SIG-M5 treated with dmso at 0.1 percent for 504 hours (cell line): ENCODE results near the gene CD80.

Experiments used
- DNase-seq: peaks from one replicate; lab custom pipeline; 2025; ENCODE audit not compliant: unreplicated experiment; lab: John Stamatoyannopoulos, UW

The CD80 gene

GRCh38 chr3:119550192-119550910 is 9.1 kb downstream of the CD80 start:
- DNase-seq, result no peak

- DNase-seq, result no peak
Measured at GRCh38 chr3:119548341-119548740, 11.1 kb downstream of the CD80 start.

GRCh38 chr3:119547227-119547626 is 12.2 kb downstream of the CD80 start:
- no peak for DNase-seq

- no peak for DNase-seq
Measured at GRCh38 chr3:119543147-119543546, 16.3 kb downstream of the CD80 start.

- no peak for DNase-seq
Measured at GRCh38 chr3:119542168-119542767, 17.1 kb downstream of the CD80 start.

DNA sequence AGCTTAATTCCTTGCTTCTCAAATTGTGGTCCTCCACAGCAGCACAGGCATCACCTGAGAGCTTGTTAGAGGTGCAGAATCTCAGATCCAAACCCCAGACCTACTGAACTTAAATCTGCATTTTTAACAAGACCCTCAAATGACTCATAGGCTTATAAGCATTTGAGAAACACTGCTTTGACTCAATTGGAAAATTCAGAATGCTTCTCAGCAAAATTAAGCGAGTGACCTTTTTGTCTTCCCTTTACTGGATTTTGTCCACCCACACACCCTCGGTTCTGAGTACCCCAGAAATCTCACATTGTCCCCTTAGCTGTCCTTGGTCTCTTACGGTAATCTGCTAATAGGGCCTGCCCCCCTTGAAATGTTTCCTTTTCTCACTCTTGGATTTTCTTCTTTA is 17.9 kb downstream of the CD80 start:
- no peak for DNase-seq

DNA sequence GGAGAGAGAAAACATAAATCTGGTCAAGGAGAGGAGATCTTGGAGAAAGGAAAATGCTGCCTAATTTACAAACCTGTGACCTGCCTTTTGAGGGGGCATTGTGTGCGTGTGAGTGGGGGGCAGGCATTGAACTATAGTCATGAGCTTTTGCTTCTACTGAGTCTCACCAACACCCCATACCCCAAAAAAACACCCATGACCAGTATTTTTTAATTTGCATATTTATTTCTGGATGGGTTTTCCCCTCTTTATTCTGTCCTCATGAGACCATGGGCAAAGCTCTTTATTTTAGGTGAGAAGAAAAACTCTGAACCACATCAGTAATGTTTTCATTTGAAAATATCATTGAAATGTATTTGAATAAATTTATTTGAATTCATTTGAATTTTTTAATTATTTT is 20.6 kb downstream of the CD80 start:
- DNase-seq, result no peak

DNA sequence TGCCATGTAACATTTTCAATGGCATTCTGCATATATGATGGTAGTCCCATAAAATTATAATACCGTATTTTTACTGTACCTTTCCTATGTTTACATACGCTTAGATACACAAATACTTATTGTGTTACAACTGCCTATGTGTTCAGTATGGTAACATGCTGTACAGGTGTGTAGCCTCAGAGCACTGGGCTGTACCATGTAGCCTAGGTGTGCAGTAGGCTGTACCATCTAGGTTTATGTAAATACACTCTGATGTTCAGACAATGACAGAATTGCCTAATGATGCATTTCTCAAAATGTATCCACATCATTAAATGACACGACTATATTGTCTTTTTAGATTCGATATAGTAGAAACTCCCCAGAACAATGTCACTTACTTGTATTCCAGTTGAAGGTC is 22.7 kb downstream of the CD80 start:
- DNase-seq, result no peak

GRCh38 chr3:119534296-119534695 is 25.1 kb downstream of the CD80 start:
- DNase-seq, result no peak

GRCh38 chr3:119531151-119531550 is 28.3 kb downstream of the CD80 start:
- no peak for DNase-seq

GRCh38 chr3:119530456-119530855 is 29.0 kb downstream of the CD80 start:
- no peak for DNase-seq

DNA sequence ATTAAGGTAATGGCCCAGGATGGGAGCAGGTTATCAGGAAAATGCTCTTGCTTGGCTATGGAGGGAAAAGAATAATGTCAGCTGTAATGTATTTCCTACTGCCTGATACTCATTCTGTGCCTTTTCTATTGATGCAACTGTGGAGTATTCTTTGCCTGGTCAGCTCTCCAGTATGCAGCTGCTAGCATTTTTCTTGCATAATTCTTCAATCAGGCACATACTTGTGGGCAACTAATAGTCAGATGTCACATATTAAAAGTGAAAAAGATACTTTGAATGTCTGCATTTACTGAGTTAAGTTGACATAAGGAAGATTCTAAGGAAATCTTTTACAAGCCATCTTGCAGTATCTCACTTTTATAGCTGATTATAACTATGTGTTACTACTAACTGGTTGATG is 29.5 kb downstream of the CD80 start:
- no peak for DNase-seq

DNA sequence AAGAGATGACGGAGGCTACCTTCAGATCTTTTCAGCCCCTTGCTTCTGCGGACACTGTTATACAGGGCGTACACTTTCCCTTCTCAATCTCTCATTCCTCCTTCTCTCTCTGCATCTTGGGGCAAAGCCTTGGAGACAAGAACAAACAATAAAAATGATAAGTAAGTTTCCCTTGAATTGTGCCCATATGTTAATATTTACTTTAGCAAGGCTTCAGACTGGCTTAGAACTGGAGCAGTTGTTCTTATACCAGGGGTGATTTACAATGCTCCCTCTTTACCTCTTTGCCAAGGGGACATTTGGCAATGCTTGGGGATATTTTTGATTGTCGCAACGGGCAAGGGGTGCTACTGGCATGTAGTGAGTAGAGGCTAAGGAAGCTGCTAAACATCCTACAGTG is 31.7 kb downstream of the CD80 start:
- no peak for DNase-seq

DNA sequence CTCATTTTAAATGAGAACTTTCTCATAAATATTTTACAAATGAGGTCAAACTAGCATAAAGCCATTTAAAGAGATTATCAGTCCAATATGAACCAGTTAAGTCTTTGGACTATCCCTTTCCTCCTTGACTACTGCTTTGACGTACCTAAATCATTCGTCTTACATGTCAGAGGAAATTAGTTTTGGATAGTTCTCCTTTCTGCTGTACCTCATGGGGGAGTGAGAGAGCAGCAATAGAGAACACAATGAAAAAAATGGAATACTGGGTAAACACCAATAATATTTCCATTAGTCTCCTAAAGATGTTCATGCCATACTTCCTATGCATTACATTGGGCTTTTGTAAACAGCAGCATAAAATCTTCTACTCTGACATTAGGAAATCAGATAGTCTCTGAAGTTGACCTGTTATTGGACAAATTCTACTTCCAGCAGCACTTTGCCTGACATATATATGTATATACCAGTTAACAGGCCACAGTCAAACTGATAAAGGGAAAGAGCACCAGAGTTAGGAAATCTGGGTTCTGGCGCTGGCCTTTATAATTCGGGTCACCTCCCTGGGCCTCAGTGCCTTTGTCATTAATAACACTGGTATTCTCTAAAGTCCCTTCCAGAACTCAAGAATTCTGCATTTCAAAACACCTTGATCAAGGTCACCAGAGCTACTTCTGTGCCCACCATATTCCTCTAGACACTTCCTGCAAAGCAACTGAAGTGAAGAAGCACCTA is 34.3 kb downstream of the CD80 start:
- DNase-seq, result no peak

- DNase-seq, result no peak
Measured at GRCh38 chr3:119518026-119518425, 41.4 kb downstream of the CD80 start.

DNA sequence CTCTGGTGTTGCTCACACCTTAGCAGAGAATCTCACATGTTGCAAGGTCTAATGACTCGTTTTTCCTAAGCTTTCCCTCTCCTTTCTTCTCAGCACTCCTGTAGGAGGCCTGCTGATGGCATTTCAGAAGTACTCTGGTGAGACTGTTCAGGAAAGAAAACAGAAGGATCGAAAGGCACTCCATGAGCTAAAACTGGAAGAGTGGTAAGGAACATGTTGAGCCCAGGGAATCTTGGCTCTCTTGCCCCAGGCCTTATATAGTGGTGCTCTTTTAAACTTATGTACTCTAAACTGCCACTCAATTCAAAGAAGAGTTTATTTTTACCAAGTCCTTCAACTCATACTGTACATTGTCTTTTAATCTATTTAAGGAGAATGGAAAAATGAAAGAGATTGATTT is 42.3 kb downstream of the CD80 start:
- no peak for DNase-seq

DNA sequence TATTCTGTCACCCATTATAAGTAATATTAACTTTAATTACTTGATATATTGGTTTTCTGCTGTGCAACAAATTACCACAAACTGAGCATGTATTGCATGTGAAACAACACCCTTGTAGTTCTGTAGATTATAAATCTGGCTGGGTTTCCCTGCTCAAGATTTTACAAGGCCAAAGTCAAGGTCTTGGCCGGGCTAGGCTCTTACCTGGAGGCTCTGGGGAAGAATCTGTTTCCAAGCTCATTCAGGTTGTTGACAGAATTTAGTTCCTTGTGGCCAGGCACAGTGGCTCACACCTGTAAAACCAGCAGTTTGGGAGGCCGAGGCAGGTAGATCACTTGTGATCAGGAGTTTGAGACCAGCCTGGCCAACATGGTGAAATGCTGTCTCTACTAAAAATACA is 44.8 kb downstream of the CD80 start:
- no peak for DNase-seq

GRCh38 chr3:119510690-119511089 is 48.7 kb downstream of the CD80 start:
- DNase-seq, result no peak

GRCh38 chr3:119508172-119508845 is 51.1 kb downstream of the CD80 start:
- no peak for DNase-seq

DNA sequence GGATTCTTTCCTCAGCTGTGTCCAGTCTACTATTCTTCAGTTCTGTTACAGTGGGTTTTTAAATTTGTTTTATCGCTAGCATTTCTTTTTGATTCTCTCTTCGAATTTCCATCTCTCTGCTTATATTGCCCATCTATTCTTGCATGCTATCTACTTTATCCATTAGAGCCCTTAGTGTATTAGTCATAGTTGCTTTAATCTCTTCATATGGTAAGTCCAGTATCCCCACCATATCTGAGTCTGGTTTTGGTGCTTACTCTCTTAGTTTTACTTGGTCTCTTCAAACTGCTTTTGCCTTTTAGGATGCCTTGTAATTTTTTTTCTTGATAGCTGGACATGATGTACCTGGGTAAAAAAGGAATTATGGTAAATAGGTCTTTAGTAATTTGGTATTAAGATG is 52.0 kb downstream of the CD80 start:
- no peak for DNase-seq

DNA sequence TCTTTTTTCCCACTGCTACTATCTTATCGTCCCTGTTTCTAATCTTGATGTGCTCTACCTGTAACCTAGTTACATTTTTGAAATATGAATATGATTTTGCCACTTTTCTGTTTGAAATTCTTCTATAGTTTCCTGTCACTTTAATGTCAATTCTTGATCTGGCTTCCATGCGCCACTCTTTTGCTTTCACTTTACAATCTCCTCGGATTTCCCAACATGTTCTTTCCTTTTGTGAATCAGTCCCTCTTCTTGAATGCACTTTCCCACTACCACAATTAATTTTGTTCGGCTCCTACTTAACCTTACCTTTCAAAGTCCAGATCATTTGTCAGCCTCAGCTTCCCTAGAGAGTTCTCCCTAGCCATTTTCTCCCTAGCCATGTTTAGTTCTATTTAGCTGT is 52.8 kb downstream of the CD80 start:
- no peak for DNase-seq

DNA sequence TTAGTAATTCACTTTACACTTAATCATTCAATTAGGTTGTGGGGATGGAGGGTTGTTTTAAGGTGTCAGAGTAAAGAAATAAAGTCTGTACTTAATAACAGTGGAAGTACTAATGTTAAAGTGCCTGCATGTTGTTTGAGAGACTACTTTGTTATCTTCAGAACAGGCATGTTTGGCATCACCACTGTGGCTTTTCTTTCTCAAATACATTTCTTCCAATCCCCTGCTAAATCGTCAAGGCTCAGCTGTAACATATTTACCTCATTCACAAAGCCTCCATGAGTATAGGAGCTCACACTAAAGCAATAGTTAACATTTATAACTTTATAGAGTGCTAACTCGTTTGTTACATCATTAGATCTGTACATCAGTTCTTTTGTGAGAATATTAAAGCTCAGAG is 58.5 kb downstream of the CD80 start:
- DNase-seq, result no peak
